HFFc6 (cell line): ENCODE data around the gene PPP2R2B. TPM values are rescaled to one million over a fixed set of nuclear protein-coding genes. Genes with fewer than 3 reads are reported as not detected.

Source experiments
- DNase-seq: peaks from one replicate; pipeline ENCODE4 v3.0.0-alpha.2; 2018
- H3K27ac Mint-ChIP-seq: 2 replicates; pipeline ENCODE4 v1.8.0; 2020; ENCODE audit warnings: mild to moderate bottlenecking, mixed read lengths
- H3K27me3 Mint-ChIP-seq: 2 replicates; pipeline ENCODE4 v1.8.0; 2021; ENCODE audit warnings: mild to moderate bottlenecking, moderate library complexity, mixed read lengths; ENCODE audit not compliant: insufficient read depth
- H3K36me3 Mint-ChIP-seq: 2 replicates; pipeline ENCODE4 v1.8.0; 2021; ENCODE audit warnings: low read depth, mixed read lengths
- H3K4me1 Mint-ChIP-seq: 2 replicates; pipeline ENCODE4 v1.8.0; 2020; ENCODE audit warnings: low read depth, mixed read lengths
- H3K4me3 Mint-ChIP-seq: 2 replicates; pipeline ENCODE4 v1.8.0; 2020; ENCODE audit warnings: mild to moderate bottlenecking, moderate library complexity, mixed read lengths
- H3K9me3 Mint-ChIP-seq: 2 replicates; pipeline ENCODE4 v1.8.0; 2020; ENCODE audit warnings: mild to moderate bottlenecking, mixed read lengths
- total RNA-seq, 6 experiments: library from RNA; stranded (reverse); fragmentation: NEBNext Ultra II Directional; extraction: Animal tissue kit (Norgen Biotek cat#: 25700); gene quantifications; 2 replicates in 1 of 6; 3 replicates in 5 of 6; pipeline ENCODE4 v1.2.3, GENCODE V29; 2021
- TF ChIP-seq, protein P1 (sequence below): fragments of 200-600 bp; sonication (generic); IDR thresholded peaks from 2 replicates; pipeline ENCODE4 v1.5.0; 2021; ENCODE audit warnings: antibody characterized with exemption, mild to moderate bottlenecking

PPP2R2B gene
- total RNA-seq, 6 experiments from 2014 or later, result not detected

- no peak for DNase-seq
- Mint-ChIP-seq H3K27ac (no peak overlapping the region), H3K27me3 (no peaks in the 10 kb centered on the region; the same call in 1 of the 2 replicates), H3K4me1 (no peaks in the 10 kb centered on the region), H3K4me3 (no peak overlapping the region), H3K9me3 (peaks cover 10% of the 10 kb centered on the region), H3K36me3 (no peaks in the 10 kb centered on the region)
- TF ChIP-seq, protein P1, sequence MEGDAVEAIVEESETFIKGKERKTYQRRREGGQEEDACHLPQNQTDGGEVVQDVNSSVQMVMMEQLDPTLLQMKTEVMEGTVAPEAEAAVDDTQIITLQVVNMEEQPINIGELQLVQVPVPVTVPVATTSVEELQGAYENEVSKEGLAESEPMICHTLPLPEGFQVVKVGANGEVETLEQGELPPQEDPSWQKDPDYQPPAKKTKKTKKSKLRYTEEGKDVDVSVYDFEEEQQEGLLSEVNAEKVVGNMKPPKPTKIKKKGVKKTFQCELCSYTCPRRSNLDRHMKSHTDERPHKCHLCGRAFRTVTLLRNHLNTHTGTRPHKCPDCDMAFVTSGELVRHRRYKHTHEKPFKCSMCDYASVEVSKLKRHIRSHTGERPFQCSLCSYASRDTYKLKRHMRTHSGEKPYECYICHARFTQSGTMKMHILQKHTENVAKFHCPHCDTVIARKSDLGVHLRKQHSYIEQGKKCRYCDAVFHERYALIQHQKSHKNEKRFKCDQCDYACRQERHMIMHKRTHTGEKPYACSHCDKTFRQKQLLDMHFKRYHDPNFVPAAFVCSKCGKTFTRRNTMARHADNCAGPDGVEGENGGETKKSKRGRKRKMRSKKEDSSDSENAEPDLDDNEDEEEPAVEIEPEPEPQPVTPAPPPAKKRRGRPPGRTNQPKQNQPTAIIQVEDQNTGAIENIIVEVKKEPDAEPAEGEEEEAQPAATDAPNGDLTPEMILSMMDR, result no peak
These were observed 179.9 kb downstream of the PPP2R2B start for GRCh38 chr5:146698651-146699050.

- Mint-ChIP-seq H3K9me3 (peaks cover 10% of the 10 kb centered on the region), H3K4me1 (no peaks in the 10 kb centered on the region), H3K4me3 (no peak overlapping the region), H3K36me3 (no peaks in the 10 kb centered on the region), H3K27me3 (no peaks in the 10 kb centered on the region; the same call in 1 of the 2 replicates), H3K27ac (no peak overlapping the region)
- TF ChIP-seq, protein P1, result no peak
- no peak for DNase-seq
These were observed 181.3 kb downstream of the PPP2R2B start for GRCh38 chr5:146697211-146697610.

DNA sequence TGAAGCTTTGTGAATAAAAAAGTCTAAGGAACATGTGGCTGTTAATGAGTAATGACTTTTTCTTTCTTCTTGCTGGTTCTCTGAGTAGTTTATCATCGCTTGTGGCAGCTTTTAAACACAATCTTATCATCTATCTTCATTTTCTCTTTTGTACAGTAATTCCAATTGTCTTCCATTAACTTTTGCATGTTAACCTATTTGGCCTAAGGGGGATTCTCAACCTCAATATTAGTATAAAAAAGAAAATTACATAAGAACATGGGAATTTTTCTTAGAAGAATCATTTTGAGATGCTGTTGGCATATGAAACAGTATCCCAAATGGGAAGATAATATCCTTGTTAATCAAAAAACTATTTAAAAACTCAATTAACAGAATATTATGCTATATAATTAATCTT is 182.9 kb downstream of the PPP2R2B start:
- DNase-seq, result no peak
- Mint-ChIP-seq H3K4me1 (no peaks in the 10 kb centered on the region), H3K27ac (no peak overlapping the region), H3K36me3 (no peaks in the 10 kb centered on the region), H3K4me3 (no peak overlapping the region), H3K9me3 (peaks cover 4% of the 10 kb centered on the region), H3K27me3 (no peaks in the 10 kb centered on the region; the same call in 1 of the 2 replicates)
- TF ChIP-seq, protein P1, result no peak

DNA sequence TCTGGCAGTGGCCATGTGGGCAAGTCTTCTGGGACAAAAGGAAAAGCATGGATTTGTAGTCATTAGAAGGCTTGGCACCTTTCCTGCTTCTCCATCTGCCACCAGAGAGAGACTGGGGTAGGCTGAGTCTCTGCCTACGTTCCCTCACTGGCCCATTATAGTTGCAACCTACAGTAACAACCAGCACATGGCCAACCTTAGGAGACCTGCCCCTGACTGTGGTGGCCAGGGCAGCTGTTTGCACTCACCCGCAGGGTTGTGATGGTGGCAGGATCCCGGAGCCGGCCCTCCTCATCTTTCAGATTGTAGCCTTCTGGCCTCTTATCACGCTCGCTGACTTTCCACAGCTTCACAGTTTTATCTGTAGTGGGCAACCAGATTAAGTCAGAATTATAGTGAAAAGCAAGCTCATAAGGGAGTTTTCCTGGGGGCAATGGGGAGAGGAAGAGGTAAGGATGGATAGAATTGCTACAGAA is 187.6 kb downstream of the PPP2R2B start:
- Mint-ChIP-seq H3K4me3 (no peak overlapping the region), H3K27ac (no peak overlapping the region), H3K9me3 (peaks cover 3% of the 10 kb centered on the region), H3K4me1 (no peaks in the 10 kb centered on the region), H3K27me3 (peaks cover 3% of the 10 kb centered on the region; the same call in 1 of the 2 replicates), H3K36me3 (no peaks in the 10 kb centered on the region)
- TF ChIP-seq, protein P1, result no peak
- DNase-seq, result no peak

GRCh38 chr5:146687630-146688029 is 190.9 kb downstream of the PPP2R2B start:
- H3K9me3 Mint-ChIP-seq, result peaks cover 11% of the 10 kb centered on the region
- peaks cover 3% of the 10 kb centered on the region; the same call in 1 of the 2 replicates for H3K27me3 Mint-ChIP-seq
- H3K4me1 Mint-ChIP-seq, result no peaks in the 10 kb centered on the region
- DNase-seq, result no peak
- no peaks in the 10 kb centered on the region for H3K36me3 Mint-ChIP-seq
- TF ChIP-seq, protein P1, result no peak
- H3K27ac Mint-ChIP-seq, result no peak overlapping the region
- no peak overlapping the region for H3K4me3 Mint-ChIP-seq
